ENCODE measurements around the gene BCKDK.

- TF ChIP-seq CTCF (IDR thresholded peaks at IDR 0.05) (no peak), POLR2A (IDR thresholded peaks at IDR 0.05) (no peak)
Observed at GRCh38 chr16:31132303-31132979, 24.3 kb downstream of the BCKDK start.

Measured in esophagus squamous epithelium (tissue), 4 donors.